RWPE2 (cell line): ENCODE data around the gene OLA1.

Experiments used
- ATAC-seq: fragments of 200-7000 bp; cut with Tn5 transposase; 3 replicates; pipeline ENCODE4 v1.9.1; 2021; ENCODE audit warnings: low read depth
- DNase-seq: peaks from one replicate; pipeline ENCODE4 v3.0.0-alpha.2; 2020; ENCODE audit warnings: low spot score
- H3K27ac ChIP-seq: fragments of 450-650 bp; 2 replicates; pipeline ENCODE4 v1.5.1; 2017; ENCODE audit warnings: mild to moderate bottlenecking; ENCODE audit not compliant: poor library complexity, severe bottlenecking
- H3K27me3 ChIP-seq: fragments of 250-450 bp; sonication (Bioruptor Pico); 2 replicates; pipeline ENCODE4 v1.5.1; 2021; ENCODE audit warnings: mild to moderate bottlenecking, moderate library complexity; ENCODE audit not compliant: insufficient read depth, poor library complexity, severe bottlenecking
- H3K36me3 ChIP-seq: fragments of 250-450 bp; sonication (Bioruptor Pico); 2 replicates; pipeline ENCODE4 v1.5.1; 2020; ENCODE audit warnings: low read depth, mild to moderate bottlenecking, moderate library complexity
- H3K4me1 ChIP-seq: fragments of 250-450 bp; sonication (Bioruptor Pico); 2 replicates; pipeline ENCODE4 v1.5.1; 2021; ENCODE audit warnings: mild to moderate bottlenecking, moderate library complexity; ENCODE audit not compliant: insufficient read depth, poor library complexity, severe bottlenecking
- H3K4me3 ChIP-seq: fragments of 250-450 bp; sonication (Bioruptor Pico); 2 replicates; pipeline ENCODE4 v1.5.1; 2021; ENCODE audit warnings: mild to moderate bottlenecking, moderate library complexity; ENCODE audit not compliant: severe bottlenecking
- H3K9me3 ChIP-seq: fragments of 250-450 bp; sonication (Bioruptor Pico); 2 replicates; pipeline ENCODE4 v1.5.1; 2021; ENCODE audit warnings: mild to moderate bottlenecking, moderate library complexity; ENCODE audit not compliant: severe bottlenecking
- CTCF ChIP-seq: fragments of 450-650 bp; IDR thresholded peaks from one replicate; pipeline ENCODE4 v1.5.1; 2017; ENCODE audit warnings: mild to moderate bottlenecking, moderate library complexity; ENCODE audit not compliant: poor library complexity, severe bottlenecking

Gene OLA1

GRCh38 chr2:174180726-174181236, 67.6 kb downstream of the OLA1 start:
- ATAC-seq = no peak; the same call in 2 of the 3 replicates
- Histone ChIP-seq H3K27me3 (no peaks in the 10 kb centered on the region), H3K27ac (no peak overlapping the region)

GRCh38 chr2:174180165-174180724, 68.1 kb downstream of the OLA1 start:
- peak; percentile 28; the same call in 1 of the 3 replicates for ATAC-seq
- TF ChIP-seq CTCF = peak; percentile 20
- no peak for DNase-seq
- H3K4me1 ChIP-seq = peaks cover 28% of the 10 kb centered on the region
- H3K27me3 ChIP-seq = no peaks in the 10 kb centered on the region
- no peak overlapping the region for H3K4me3 ChIP-seq
- no peak overlapping the region for H3K27ac ChIP-seq
- H3K9me3 ChIP-seq = no peaks in the 10 kb centered on the region
- H3K36me3 ChIP-seq = peaks cover 13% of the 10 kb centered on the region

More at GRCh38 chr2:174180726-174181236, 67.6 kb downstream of the OLA1 start:
- TF ChIP-seq CTCF = no peak
- peaks cover 28% of the 10 kb centered on the region for H3K4me1 ChIP-seq
- no peak overlapping the region for H3K4me3 ChIP-seq
- peaks cover 10% of the 10 kb centered on the region for H3K36me3 ChIP-seq
- H3K9me3 ChIP-seq = no peaks in the 10 kb centered on the region
- DNase-seq = no peak

- DNase-seq = no peak
Measured at GRCh38 chr2:174177316-174177890, 70.9 kb downstream of the OLA1 start.

GRCh38 chr2:174176898-174177297, 71.4 kb downstream of the OLA1 start:
- Histone ChIP-seq H3K9me3 (no peaks in the 10 kb centered on the region), H3K36me3 (peaks cover 13% of the 10 kb centered on the region), H3K4me1 (peaks cover 28% of the 10 kb centered on the region), H3K4me3 (no peak overlapping the region), H3K27ac (peak overlapping the region; percentile 29), H3K27me3 (no peaks in the 10 kb centered on the region)
- no peak for TF ChIP-seq CTCF
- no peak for DNase-seq
- ATAC-seq = peak; percentile 96

More at GRCh38 chr2:174177316-174177890, 70.9 kb downstream of the OLA1 start:
- no peak for ATAC-seq
- H3K9me3 ChIP-seq = no peaks in the 10 kb centered on the region
- H3K36me3 ChIP-seq = peaks cover 18% of the 10 kb centered on the region
- peaks cover 28% of the 10 kb centered on the region for H3K4me1 ChIP-seq
- H3K4me3 ChIP-seq = no peak overlapping the region
- no peak for TF ChIP-seq CTCF
- H3K27me3 ChIP-seq = no peaks in the 10 kb centered on the region
- peak overlapping the region; percentile 29 for H3K27ac ChIP-seq

- Histone ChIP-seq H3K27ac (no peak overlapping the region), H3K9me3 (peaks cover 8% of the 10 kb centered on the region), H3K4me3 (no peak overlapping the region), H3K4me1 (peaks cover 25% of the 10 kb centered on the region), H3K36me3 (peaks cover 11% of the 10 kb centered on the region; the same call in 1 of the 2 replicates), H3K27me3 (no peaks in the 10 kb centered on the region)
- DNase-seq = no peak
- no peak for ATAC-seq
- TF ChIP-seq CTCF = no peak
Measured at GRCh38 chr2:174174741-174175140, 73.6 kb downstream of the OLA1 start.
